CD4-positive, CD25-positive, alpha-beta regulatory T cell (primary cell): Measurements from ENCODE around the gene ZNF248. TPM values are rescaled to one million over a fixed set of nuclear protein-coding genes. Genes with fewer than 3 reads are reported as not detected.

ENCODE experiments used
- ATAC-seq, 2 donors: fragments of 150-1000 bp; cut with Tn5 transposase; one replicate each; pipeline ENCODE4 v1.10.0; 2021; ENCODE audit warnings: low read depth in 2 of 2, moderate number of reproducible peaks in 2 of 2, moderate library complexity in 1 of 2
- DNase-seq, 3 donors: peaks; one replicate each; pipeline versions ENCODE4 v3.0.0 to v3.0.0-alpha.2; 2012 to 2022; ENCODE audit warnings: mixed read lengths in 1 of 3
- H3K27ac ChIP-seq: one replicate; pipeline ENCODE4 v1.7.0; 2013; ENCODE audit warnings: mild to moderate bottlenecking, low read length; ENCODE audit not compliant: insufficient read depth, poor library complexity, severe bottlenecking
- H3K27me3 ChIP-seq: one replicate; pipeline ENCODE4 v1.7.0; 2013; ENCODE audit warnings: low read length; ENCODE audit not compliant: control insufficient read depth, insufficient read depth
- H3K36me3 ChIP-seq: one replicate; pipeline ENCODE4 v1.7.0; 2013; ENCODE audit warnings: mild to moderate bottlenecking, low read length, moderate library complexity; ENCODE audit not compliant: control insufficient read depth, insufficient read depth
- H3K4me1 ChIP-seq: 2 replicates; pipeline ENCODE4 v1.7.0; 2013; ENCODE audit warnings: mild to moderate bottlenecking, low read length; ENCODE audit not compliant: insufficient read depth, control insufficient read depth, poor library complexity, severe bottlenecking
- H3K4me3 ChIP-seq: one replicate; pipeline ENCODE4 v1.7.0; 2013; ENCODE audit warnings: low read depth, mild to moderate bottlenecking, low read length, moderate library complexity
- H3K9me3 ChIP-seq, 2 experiments: 1 replicate in 1 of 2; 2 replicates in 1 of 2; pipeline ENCODE4 v1.7.0; 2013; ENCODE audit warnings: low read length in 2 of 2, mild to moderate bottlenecking in 1 of 2, moderate library complexity in 1 of 2; ENCODE audit not compliant: control insufficient read depth in 2 of 2
- H3K27ac Mint-ChIP-seq, 3 donors: one replicate each; pipeline ENCODE4 v1.8.0; 2020 to 2022; ENCODE audit warnings: mild to moderate bottlenecking in 3 of 3, mixed read lengths in 3 of 3, moderate library complexity in 2 of 3
- H3K27me3 Mint-ChIP-seq: one replicate; pipeline ENCODE4 v1.8.0; 2022; ENCODE audit warnings: mild to moderate bottlenecking, mixed read lengths
- H3K36me3 Mint-ChIP-seq: one replicate; pipeline ENCODE4 v1.8.0; 2020; ENCODE audit warnings: mixed read lengths
- H3K4me1 Mint-ChIP-seq, 4 donors: one replicate each; pipeline ENCODE4 v1.8.0; 2020 to 2022; ENCODE audit warnings: mixed read lengths in 4 of 4, mild to moderate bottlenecking in 1 of 4
- H3K4me3 Mint-ChIP-seq, 4 donors: one replicate each; pipeline ENCODE4 v1.8.0; 2020 to 2022; ENCODE audit warnings: mild to moderate bottlenecking in 4 of 4, mixed read lengths in 4 of 4, moderate library complexity in 3 of 4
- H3K9me3 Mint-ChIP-seq, 7 donors: one replicate each; pipeline ENCODE4 v1.8.0; 2020 to 2022; ENCODE audit warnings: mixed read lengths in 7 of 7, mild to moderate bottlenecking in 3 of 7, moderate library complexity in 2 of 7
- polyA plus RNA-seq, 4 donors: library from polyadenylated mRNA; unstranded; fragments of 300-500 nt; fragmentation: Illumina TruSeq; gene quantifications; one replicate each; pipeline ENCODE4 v1.2.3, GENCODE V29; 2021
- total RNA-seq: library from RNA; stranded (reverse); gene quantifications from one replicate; pipeline ENCODE4 v1.2.3, GENCODE V29; 2022

The ZNF248 gene
- total and polyA plus RNA-seq, 5 donors from 2014 or later, result 3.1 to 5.7 (median 4.9) TPM

- H3K27me3 ChIP-seq, result no peaks in the 10 kb centered on the region
- peaks cover 16 to 29% of the 10 kb centered on the region in 2 experiments for H3K9me3 ChIP-seq
- H3K4me1 Mint-ChIP-seq, result no peaks in the 10 kb centered on the region
- no peak overlapping the region for H3K27ac ChIP-seq
- no peak overlapping the region for H3K27ac Mint-ChIP-seq
- H3K36me3 ChIP-seq, result no peaks in the 10 kb centered on the region
- no peak for DNase-seq
- peaks cover 6% of the 10 kb centered on the region for H3K36me3 Mint-ChIP-seq
- H3K4me3 Mint-ChIP-seq, result no peak overlapping the region
- H3K9me3 Mint-ChIP-seq, result peaks cover 3 to 48% (median 17%) of the 10 kb centered on the region in 7 donors
- no peak overlapping the region for H3K4me3 ChIP-seq
- H3K4me1 ChIP-seq, result no peaks in the 10 kb centered on the region
- no peak for ATAC-seq
- no peaks in the 10 kb centered on the region for H3K27me3 Mint-ChIP-seq
Observed at GRCh38 chr10:37789590-37789989, 67.8 kb downstream of the ZNF248 start.

DNA sequence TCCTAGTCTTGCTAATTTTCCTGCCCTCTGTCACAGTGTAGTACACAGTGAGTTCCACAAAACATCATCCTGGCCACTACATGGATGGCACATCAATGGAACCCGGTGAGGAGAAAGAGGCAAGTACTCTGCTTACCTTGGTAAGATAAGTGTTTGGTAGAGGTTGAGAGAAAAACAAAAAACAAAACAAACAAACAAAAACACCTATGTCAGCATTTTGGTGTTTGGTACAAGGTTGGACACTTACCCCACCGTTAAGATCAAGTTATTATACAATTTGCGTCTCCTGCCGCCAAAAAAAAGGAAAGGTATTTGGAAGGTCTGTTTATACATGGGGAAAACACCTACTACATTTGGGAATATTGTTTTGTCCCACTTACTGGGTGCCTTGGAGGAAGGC lies 72.7 kb downstream of the ZNF248 start:
- Mint-ChIP-seq H3K27ac (no peak overlapping the region), H3K9me3 (peaks cover 5 to 42% (median 12%) of the 10 kb centered on the region in 7 donors), H3K4me1 (no peaks in the 10 kb centered on the region), H3K27me3 (no peaks in the 10 kb centered on the region), H3K4me3 (no peak overlapping the region), H3K36me3 (peaks cover 15% of the 10 kb centered on the region)
- Histone ChIP-seq H3K4me3 (no peak overlapping the region), H3K27ac (no peak overlapping the region), H3K36me3 (no peaks in the 10 kb centered on the region), H3K27me3 (no peaks in the 10 kb centered on the region), H3K4me1 (no peaks in the 10 kb centered on the region), H3K9me3 (peaks cover 16 to 33% of the 10 kb centered on the region in 2 experiments)
- ATAC-seq (no peak), DNase-seq (no peak)

DNA sequence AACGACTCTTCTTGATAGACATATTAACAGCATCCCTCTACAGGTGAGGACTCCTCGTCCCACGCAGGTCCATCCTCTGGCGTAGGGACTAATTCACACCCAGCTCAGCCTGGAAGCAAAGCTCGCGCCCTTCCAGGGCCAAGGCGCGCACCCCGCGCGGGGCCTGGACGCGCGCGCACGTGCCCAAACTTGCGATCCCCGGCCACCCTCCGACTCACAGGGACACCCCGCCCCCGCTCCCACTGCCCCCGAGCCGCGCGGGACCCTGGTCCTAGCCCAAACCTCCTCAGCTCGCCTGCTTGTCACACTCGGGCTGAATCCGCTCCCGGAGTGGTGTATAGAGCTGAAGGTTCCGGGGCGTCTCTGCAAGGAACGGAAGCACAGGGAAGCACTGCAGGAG lies 76.9 kb downstream of the ZNF248 start:
- H3K36me3 Mint-ChIP-seq, result peaks cover 15% of the 10 kb centered on the region
- no peaks in the 10 kb centered on the region for H3K27me3 ChIP-seq
- DNase-seq, result no peak
- H3K4me3 Mint-ChIP-seq, result no peak overlapping the region
- H3K4me1 Mint-ChIP-seq, result no peaks in the 10 kb centered on the region
- ATAC-seq, result no peak
- peaks cover 10 to 29% of the 10 kb centered on the region in 2 experiments for H3K9me3 ChIP-seq
- H3K9me3 Mint-ChIP-seq, result peaks cover 4 to 37% (median 7%) of the 10 kb centered on the region in 7 donors
- no peaks in the 10 kb centered on the region for H3K27me3 Mint-ChIP-seq
- H3K27ac ChIP-seq, result no peak overlapping the region
- H3K36me3 ChIP-seq, result no peaks in the 10 kb centered on the region
- H3K4me1 ChIP-seq, result no peaks in the 10 kb centered on the region
- no peak overlapping the region for H3K27ac Mint-ChIP-seq
- H3K4me3 ChIP-seq, result no peak overlapping the region

DNA sequence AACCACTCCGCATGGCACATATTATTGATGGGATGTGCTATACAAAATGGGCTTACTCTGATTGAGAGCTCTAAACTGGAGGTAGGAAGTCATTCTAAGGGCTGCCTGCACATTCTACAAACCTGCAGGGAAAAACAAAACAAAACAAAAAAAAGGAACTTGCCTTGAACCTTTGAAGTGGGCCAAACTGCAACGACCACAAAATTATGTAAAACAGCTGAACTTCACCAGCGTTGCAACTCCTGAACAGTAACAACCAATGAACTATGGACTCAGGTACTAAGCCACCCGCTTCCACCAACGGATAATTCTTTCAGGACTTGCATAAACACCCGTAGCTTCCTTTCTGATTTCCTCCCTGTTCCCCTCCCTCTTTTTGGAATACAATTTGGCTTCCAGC lies 80.4 kb downstream of the ZNF248 start:
- Histone ChIP-seq H3K4me1 (no peaks in the 10 kb centered on the region), H3K27me3 (no peaks in the 10 kb centered on the region), H3K36me3 (no peaks in the 10 kb centered on the region), H3K27ac (no peak overlapping the region), H3K4me3 (no peak overlapping the region), H3K9me3 (peaks cover 10 to 25% of the 10 kb centered on the region in 2 experiments)
- Mint-ChIP-seq H3K27ac (no peak overlapping the region), H3K9me3 (peaks cover 1 to 24% (median 5%) of the 10 kb centered on the region in 7 donors), H3K4me1 (no peaks in the 10 kb centered on the region), H3K4me3 (no peak overlapping the region), H3K36me3 (no peaks in the 10 kb centered on the region), H3K27me3 (no peaks in the 10 kb centered on the region)
- DNase-seq (no peak), ATAC-seq (no peak)

DNA sequence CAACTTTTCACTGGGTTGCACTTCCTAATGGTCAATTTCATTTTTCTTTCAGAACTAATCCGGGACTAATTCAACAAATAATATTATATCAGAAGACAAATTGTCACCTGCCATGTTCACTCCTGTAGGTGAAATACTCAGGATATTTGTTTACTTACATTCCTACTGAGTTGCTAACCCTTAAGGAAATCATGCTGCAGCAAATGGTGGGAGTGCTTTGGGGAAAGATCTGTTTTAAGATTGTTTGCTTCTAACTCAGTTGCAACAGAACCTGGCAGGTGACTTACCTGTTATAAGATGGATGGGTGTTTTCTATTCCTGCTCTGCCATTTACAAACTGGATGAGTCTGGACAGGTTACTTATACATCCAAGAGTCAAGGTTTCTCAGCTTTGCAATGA lies 81.8 kb downstream of the ZNF248 start:
- H3K4me3 Mint-ChIP-seq, result no peak overlapping the region
- peaks cover 5 to 11% of the 10 kb centered on the region in 2 experiments for H3K9me3 ChIP-seq
- H3K36me3 ChIP-seq, result no peaks in the 10 kb centered on the region
- H3K27ac Mint-ChIP-seq, result no peak overlapping the region
- H3K4me3 ChIP-seq, result no peak overlapping the region
- no peak for ATAC-seq
- no peaks in the 10 kb centered on the region for H3K4me1 Mint-ChIP-seq
- H3K27me3 Mint-ChIP-seq, result no peaks in the 10 kb centered on the region
- no peaks in the 10 kb centered on the region for H3K27me3 ChIP-seq
- no peaks in the 10 kb centered on the region for H3K36me3 Mint-ChIP-seq
- H3K9me3 Mint-ChIP-seq, result peaks cover 1 to 21% (median 5%) of the 10 kb centered on the region in 7 donors
- H3K4me1 ChIP-seq, result no peaks in the 10 kb centered on the region
- H3K27ac ChIP-seq, result no peak overlapping the region
- no peak for DNase-seq

- Histone ChIP-seq H3K27ac (no peak overlapping the region), H3K9me3 (peaks cover 5 to 8% of the 10 kb centered on the region in 2 experiments), H3K36me3 (no peaks in the 10 kb centered on the region), H3K4me1 (no peaks in the 10 kb centered on the region), H3K27me3 (no peaks in the 10 kb centered on the region), H3K4me3 (no peak overlapping the region)
- H3K27me3 Mint-ChIP-seq, result no peaks in the 10 kb centered on the region
- ATAC-seq (no peak), DNase-seq (no peak)
- no peak overlapping the region for H3K27ac Mint-ChIP-seq
- no peaks in the 10 kb centered on the region for H3K4me1 Mint-ChIP-seq
- H3K4me3 Mint-ChIP-seq, result no peak overlapping the region
- H3K36me3 Mint-ChIP-seq, result no peaks in the 10 kb centered on the region
- H3K9me3 Mint-ChIP-seq, result peaks cover 1 to 21% (median 5%) of the 10 kb centered on the region in 7 donors
Observed at GRCh38 chr10:37774351-37774750, 83.1 kb downstream of the ZNF248 start.

GRCh38 chr10:37765216-37765615 lies 92.2 kb downstream of the ZNF248 start:
- DNase-seq (no peak), ATAC-seq (no peak)
- peaks cover 0 to 66% (median 20%) of the 10 kb centered on the region in 7 donors for H3K9me3 Mint-ChIP-seq
- Histone ChIP-seq H3K4me1 (no peaks in the 10 kb centered on the region), H3K9me3 (peaks cover 15 to 28% of the 10 kb centered on the region in 2 experiments), H3K4me3 (no peak overlapping the region), H3K27me3 (no peaks in the 10 kb centered on the region), H3K36me3 (no peaks in the 10 kb centered on the region), H3K27ac (no peak overlapping the region)
- peaks cover 4% of the 10 kb centered on the region for H3K36me3 Mint-ChIP-seq
- H3K27ac Mint-ChIP-seq, result no peak overlapping the region
- no peaks in the 10 kb centered on the region for H3K27me3 Mint-ChIP-seq
- no peak overlapping the region for H3K4me3 Mint-ChIP-seq
- no peaks in the 10 kb centered on the region for H3K4me1 Mint-ChIP-seq

- H3K9me3 Mint-ChIP-seq, result peaks cover 0 to 57% (median 19%) of the 10 kb centered on the region in 7 donors
Observed at GRCh38 chr10:37763132-37763531, 94.3 kb downstream of the ZNF248 start.

More at GRCh38 chr10:37763132-37763531, 94.3 kb downstream of the ZNF248 start:
- DNase-seq, result no peak
- Histone ChIP-seq H3K36me3 (no peaks in the 10 kb centered on the region), H3K27ac (no peak overlapping the region), H3K9me3 (peaks cover 15 to 33% of the 10 kb centered on the region in 2 experiments), H3K27me3 (no peaks in the 10 kb centered on the region), H3K4me1 (no peaks in the 10 kb centered on the region), H3K4me3 (no peak overlapping the region)
- no peaks in the 10 kb centered on the region for H3K27me3 Mint-ChIP-seq
- no peak for ATAC-seq
- H3K4me1 Mint-ChIP-seq, result no peaks in the 10 kb centered on the region
- no peak overlapping the region for H3K27ac Mint-ChIP-seq
- no peak overlapping the region for H3K4me3 Mint-ChIP-seq
- peaks cover 7% of the 10 kb centered on the region for H3K36me3 Mint-ChIP-seq
